HEK293 (cell line): Measurements from ENCODE around the gene WNT7B.

Experiments
- CTCF ChIA-PET: fragments of 350-600 bp; formaldehyde crosslinking; extraction: SDS; loops from one replicate; lab custom pipeline; 2021; ENCODE audit warnings: antibody characterized with exemption; lab: Yijun Ruan, JAX
- POLR2A ChIA-PET: fragments of 300-600 bp; formaldehyde crosslinking; extraction: SDS; loops from one replicate; lab custom pipeline; 2020; ENCODE audit warnings: antibody characterized with exemption, inconsistent platforms; lab: Yijun Ruan, JAX
- H3K27ac ChIP-seq: fragments of 200-500 bp; sonication (Bioruptor generic); 2 replicates; pipeline ENCODE4 v1.5.1; 2014; ENCODE audit warnings: low read depth, low read length, control low read depth, inconsistent platforms; ENCODE audit errors: extremely low read depth
- H3K36me3 ChIP-seq, 2 experiments: fragments of 200-500 bp in 1 of 2; sonication (Bioruptor generic) in 1 of 2; 1 replicate in 1 of 2; 2 replicates in 1 of 2; pipeline ENCODE4 v1.5.1; 2014 to 2017; ENCODE audit warnings: inconsistent platforms in 2 of 2, low read length in 2 of 2; ENCODE audit not compliant: control insufficient read depth in 2 of 2, insufficient read depth in 1 of 2
- H3K4me1 ChIP-seq: fragments of 200-500 bp; sonication (Bioruptor generic); 2 replicates; pipeline ENCODE4 v1.5.1; 2014; ENCODE audit warnings: mild to moderate bottlenecking, low read length, inconsistent platforms; ENCODE audit not compliant: control insufficient read depth, insufficient read depth
- H3K4me3 ChIP-seq: 2 replicates; pipeline ENCODE4 v1.5.1; 2011; ENCODE audit warnings: low read depth, mild to moderate bottlenecking, control low read depth, low read length, moderate library complexity
- H3K9me3 ChIP-seq: fragments of 200-500 bp; sonication (Bioruptor generic); 2 replicates; pipeline ENCODE4 v1.5.1; 2014; ENCODE audit warnings: low read depth, low read length, inconsistent platforms; ENCODE audit not compliant: control insufficient read depth, insufficient read depth
- BCL11B ChIP-seq: fragments of 450-650 bp; formaldehyde crosslinking; IDR thresholded peaks from 2 replicates; pipeline ENCODE4 v1.5.1; 2016; ENCODE audit warnings: low read depth, missing biosample characterization, missing genetic modification characterization
- KLF10 ChIP-seq: fragments of 450-650 bp; IDR thresholded peaks from 2 replicates; pipeline ENCODE4 v1.5.1; 2018; ENCODE audit warnings: missing biosample characterization, mild to moderate bottlenecking, missing genetic modification characterization
- KLF8 ChIP-seq: fragments of 450-650 bp; formaldehyde crosslinking; IDR thresholded peaks from 2 replicates; pipeline ENCODE4 v1.5.1; 2016; ENCODE audit warnings: missing biosample characterization, missing genetic modification characterization
- PRDM4 ChIP-seq: fragments of 450-650 bp; formaldehyde crosslinking; IDR thresholded peaks from 2 replicates; pipeline ENCODE4 v1.5.1; 2017; ENCODE audit warnings: missing biosample characterization, missing genetic modification characterization
- YY1 ChIP-seq: fragments of 450-650 bp; formaldehyde crosslinking; IDR thresholded peaks from 2 replicates; pipeline ENCODE4 v1.5.1; 2018; ENCODE audit warnings: missing biosample characterization, missing genetic modification characterization
- ZFP3 ChIP-seq: fragments of 450-650 bp; formaldehyde crosslinking; IDR thresholded peaks from 2 replicates; pipeline ENCODE4 v1.5.1; 2016; ENCODE audit warnings: low read depth, missing biosample characterization, missing genetic modification characterization
- ZNF221 ChIP-seq: fragments of 450-650 bp; formaldehyde crosslinking; IDR thresholded peaks from 2 replicates; pipeline ENCODE4 v1.5.1; 2017; ENCODE audit warnings: missing biosample characterization, missing genetic modification characterization, borderline replicate concordance
- ZNF24 ChIP-seq: fragments of 450-650 bp; formaldehyde crosslinking; IDR thresholded peaks from 2 replicates; pipeline ENCODE4 v1.5.1; 2016; ENCODE audit warnings: missing biosample characterization, missing genetic modification characterization
- ZNF266 ChIP-seq: fragments of 450-650 bp; formaldehyde crosslinking; IDR thresholded peaks from 2 replicates; pipeline ENCODE4 v1.5.1; 2016; ENCODE audit warnings: missing biosample characterization, missing genetic modification characterization, low read depth
- ZNF274 ChIP-seq, 2 experiments: fragments of 200-500 bp in 1 of 2; fragments of 450-650 bp in 1 of 2; sonication (Bioruptor generic) in 1 of 2; formaldehyde crosslinking in 1 of 2; IDR thresholded peaks; 2 replicates each; pipeline versions ENCODE4 v1.5.1 to v1.6.1; 2014 to 2016; ENCODE audit warnings: borderline replicate concordance in 1 of 2, inconsistent platforms in 1 of 2, low read length in 1 of 2, missing biosample characterization in 1 of 2, missing genetic modification characterization in 1 of 2
- ZNF302 ChIP-seq: fragments of 450-650 bp; formaldehyde crosslinking; IDR thresholded peaks from 2 replicates; pipeline ENCODE4 v1.5.1; 2016; ENCODE audit warnings: missing biosample characterization, missing genetic modification characterization, low read depth
- ZNF354C ChIP-seq: fragments of 450-650 bp; formaldehyde crosslinking; IDR thresholded peaks from 2 replicates; pipeline ENCODE4 v1.5.1; 2016; ENCODE audit warnings: missing biosample characterization, missing genetic modification characterization, low read depth, borderline replicate concordance
- ZNF391 ChIP-seq: fragments of 450-650 bp; formaldehyde crosslinking; IDR thresholded peaks from 2 replicates; pipeline ENCODE4 v1.5.1; 2016; ENCODE audit warnings: low read depth, missing biosample characterization, missing genetic modification characterization, borderline replicate concordance
- ZNF521 ChIP-seq: fragments of 450-650 bp; formaldehyde crosslinking; IDR thresholded peaks from 2 replicates; pipeline ENCODE4 v1.5.1; 2017; ENCODE audit warnings: missing biosample characterization, mild to moderate bottlenecking, missing genetic modification characterization
- ZNF529 ChIP-seq: fragments of 450-650 bp; formaldehyde crosslinking; IDR thresholded peaks from 2 replicates; pipeline ENCODE4 v1.5.1; 2017; ENCODE audit warnings: missing genetic modification characterization, missing biosample characterization; ENCODE audit not compliant: insufficient replicate concordance
- ZNF596 ChIP-seq: fragments of 450-650 bp; IDR thresholded peaks from 2 replicates; pipeline ENCODE4 v1.5.0; 2018; ENCODE audit warnings: missing biosample characterization, mild to moderate bottlenecking, missing genetic modification characterization, moderate library complexity
- ZNF660 ChIP-seq: fragments of 450-650 bp; IDR thresholded peaks from 2 replicates; pipeline ENCODE4 v1.5.1; 2018; ENCODE audit warnings: missing biosample characterization, mild to moderate bottlenecking, missing genetic modification characterization
- ZNF664 ChIP-seq: fragments of 450-650 bp; formaldehyde crosslinking; IDR thresholded peaks from 2 replicates; pipeline ENCODE4 v1.5.1; 2016; ENCODE audit warnings: missing biosample characterization, missing genetic modification characterization
- ZSCAN30 ChIP-seq: fragments of 450-650 bp; IDR thresholded peaks from 2 replicates; pipeline ENCODE4 v1.5.1; 2018; ENCODE audit warnings: missing biosample characterization, mild to moderate bottlenecking, missing genetic modification characterization, moderate library complexity
- TF ChIP-seq, protein P1 (sequence below): fragments of 450-650 bp; formaldehyde crosslinking; IDR thresholded peaks from 2 replicates; pipeline ENCODE4 v1.5.1; 2017; ENCODE audit warnings: missing biosample characterization, missing genetic modification characterization
- TF ChIP-seq, protein P2 (sequence below): fragments of 450-650 bp; formaldehyde crosslinking; IDR thresholded peaks from 2 replicates; pipeline ENCODE4 v1.5.1; 2016; ENCODE audit warnings: missing biosample characterization, missing genetic modification characterization
- TF ChIP-seq, protein P3 (sequence below): fragments of 450-650 bp; formaldehyde crosslinking; IDR thresholded peaks from 2 replicates; pipeline ENCODE4 v1.5.1; 2016; ENCODE audit warnings: missing biosample characterization, missing genetic modification characterization

Gene WNT7B

GRCh38 chr22:45889539-45890350, 87.2 kb downstream of the WNT7B start (continued):
- TF ChIP-seq PRDM4 (no peak), ZNF596 (tag by site-specific recombination) (no peak), ZNF660 (tag by site-specific recombination) (no peak), ZNF391 (tag by site-specific recombination) (no peak), ZFP3 (no peak), KLF10 (no peak), ZSCAN30 (no peak), ZNF521 (tag by site-specific recombination) (no peak), ZNF274 (IDR thresholded peaks at IDR 0.05; ENCODE audit: low read length) (no peak), ZNF274 (tag by site-specific recombination; IDR thresholded peaks at IDR 0.05; ENCODE audit: borderline replicate concordance) (no peak), KLF8 (no peak)
- TF ChIP-seq, all 188 proteins: peak for 0

GRCh38 chr22:45889093-45889538, 87.8 kb downstream of the WNT7B start:
- Histone ChIP-seq H3K36me3 (no peaks in the 10 kb centered on the region), H3K4me3 (no peak overlapping the region), H3K9me3 (no peaks in the 10 kb centered on the region), H3K4me1 (no peaks in the 10 kb centered on the region)
- POLR2A ChIA-PET: no interaction called here
- TF ChIP-seq, protein P1, sequence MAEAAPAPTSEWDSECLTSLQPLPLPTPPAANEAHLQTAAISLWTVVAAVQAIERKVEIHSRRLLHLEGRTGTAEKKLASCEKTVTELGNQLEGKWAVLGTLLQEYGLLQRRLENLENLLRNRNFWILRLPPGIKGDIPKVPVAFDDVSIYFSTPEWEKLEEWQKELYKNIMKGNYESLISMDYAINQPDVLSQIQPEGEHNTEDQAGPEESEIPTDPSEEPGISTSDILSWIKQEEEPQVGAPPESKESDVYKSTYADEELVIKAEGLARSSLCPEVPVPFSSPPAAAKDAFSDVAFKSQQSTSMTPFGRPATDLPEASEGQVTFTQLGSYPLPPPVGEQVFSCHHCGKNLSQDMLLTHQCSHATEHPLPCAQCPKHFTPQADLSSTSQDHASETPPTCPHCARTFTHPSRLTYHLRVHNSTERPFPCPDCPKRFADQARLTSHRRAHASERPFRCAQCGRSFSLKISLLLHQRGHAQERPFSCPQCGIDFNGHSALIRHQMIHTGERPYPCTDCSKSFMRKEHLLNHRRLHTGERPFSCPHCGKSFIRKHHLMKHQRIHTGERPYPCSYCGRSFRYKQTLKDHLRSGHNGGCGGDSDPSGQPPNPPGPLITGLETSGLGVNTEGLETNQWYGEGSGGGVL: no peak
- TF ChIP-seq ZNF221 (tag by site-specific recombination): no peak
- no peak for TF ChIP-seq ZNF354C (tag by site-specific recombination)
- no peak for TF ChIP-seq PRDM4
- TF ChIP-seq BCL11B (tag by site-specific recombination): no peak
- TF ChIP-seq, protein P2, sequence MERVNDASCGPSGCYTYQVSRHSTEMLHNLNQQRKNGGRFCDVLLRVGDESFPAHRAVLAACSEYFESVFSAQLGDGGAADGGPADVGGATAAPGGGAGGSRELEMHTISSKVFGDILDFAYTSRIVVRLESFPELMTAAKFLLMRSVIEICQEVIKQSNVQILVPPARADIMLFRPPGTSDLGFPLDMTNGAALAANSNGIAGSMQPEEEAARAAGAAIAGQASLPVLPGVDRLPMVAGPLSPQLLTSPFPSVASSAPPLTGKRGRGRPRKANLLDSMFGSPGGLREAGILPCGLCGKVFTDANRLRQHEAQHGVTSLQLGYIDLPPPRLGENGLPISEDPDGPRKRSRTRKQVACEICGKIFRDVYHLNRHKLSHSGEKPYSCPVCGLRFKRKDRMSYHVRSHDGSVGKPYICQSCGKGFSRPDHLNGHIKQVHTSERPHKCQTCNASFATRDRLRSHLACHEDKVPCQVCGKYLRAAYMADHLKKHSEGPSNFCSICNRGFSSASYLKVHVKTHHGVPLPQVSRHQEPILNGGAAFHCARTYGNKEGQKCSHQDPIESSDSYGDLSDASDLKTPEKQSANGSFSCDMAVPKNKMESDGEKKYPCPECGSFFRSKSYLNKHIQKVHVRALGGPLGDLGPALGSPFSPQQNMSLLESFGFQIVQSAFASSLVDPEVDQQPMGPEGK (tag by site-specific recombination): no peak
- TF ChIP-seq ZNF266 (tag by site-specific recombination): no peak
- TF ChIP-seq YY1 (tag by site-specific recombination): no peak
- no peak for TF ChIP-seq ZNF24
- no peak for TF ChIP-seq ZNF529 (tag by site-specific recombination)
- TF ChIP-seq ZNF664 (tag by site-specific recombination): no peak
- no peak for TF ChIP-seq ZNF302 (tag by site-specific recombination)
- TF ChIP-seq, protein P3, sequence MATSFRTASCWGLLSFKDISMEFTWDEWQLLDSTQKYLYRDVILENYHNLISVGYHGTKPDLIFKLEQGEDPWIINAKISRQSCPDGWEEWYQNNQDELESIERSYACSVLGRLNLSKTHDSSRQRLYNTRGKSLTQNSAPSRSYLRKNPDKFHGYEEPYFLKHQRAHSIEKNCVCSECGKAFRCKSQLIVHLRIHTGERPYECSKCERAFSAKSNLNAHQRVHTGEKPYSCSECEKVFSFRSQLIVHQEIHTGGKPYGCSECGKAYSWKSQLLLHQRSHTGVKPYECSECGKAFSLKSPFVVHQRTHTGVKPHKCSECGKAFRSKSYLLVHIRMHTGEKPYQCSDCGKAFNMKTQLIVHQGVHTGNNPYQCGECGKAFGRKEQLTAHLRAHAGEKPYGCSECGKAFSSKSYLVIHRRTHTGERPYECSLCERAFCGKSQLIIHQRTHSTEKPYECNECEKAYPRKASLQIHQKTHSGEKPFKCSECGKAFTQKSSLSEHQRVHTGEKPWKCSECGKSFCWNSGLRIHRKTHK: no peak
- TF ChIP-seq, all 188 proteins: peak for 0
- CTCF ChIA-PET: no interaction called here
- no peak overlapping the region for H3K27ac ChIP-seq
